A673 (cell line): Measurements from ENCODE around the gene CDC42EP3.

Source experiments
- CTCF ChIP-seq: fragments of 300-800, 200-600 bp; sonication (generic); conservative IDR thresholded peaks from 2 replicates; pipeline ENCODE4 v1.5.1; 2017; ENCODE audit warnings: low read depth, mild to moderate bottlenecking, antibody characterized with exemption, low read length, moderate library complexity, mixed read lengths
- EZH2 ChIP-seq: fragments of 200-600 bp; sonication (generic); IDR thresholded peaks from 2 replicates; pipeline ENCODE4 v1.6.1; 2017; ENCODE audit warnings: borderline replicate concordance, low read depth, mild to moderate bottlenecking, mixed read lengths, antibody characterized with exemption, low read length; ENCODE audit not compliant: poor library complexity, severe bottlenecking

GRCh38 chr2:37683921-37684780 is 12.7 kb upstream of the CDC42EP3 start:
- no peak for TF ChIP-seq CTCF
- no peak for TF ChIP-seq EZH2
